HepG2 (cell line): ENCODE results near the gene PLXNB2. TPM values are rescaled to one million over a fixed set of nuclear protein-coding genes. Genes with fewer than 3 reads are reported as not detected.

ENCODE experiments used
- ATAC-seq: fragments of 200-7000 bp; cut with Tn5 transposase; 3 replicates; pipeline ENCODE4 v1.9.1; 2020; ENCODE audit warnings: mild to moderate bottlenecking, moderate library complexity
- BruUV-seq: library from RNA; stranded (reverse); fragments of 400-500 nt; replicated peaks from 2 replicates; lab custom pipeline; 2021; lab: Mats Ljungman, UMichigan
- CTCF ChIA-PET: fragments of 300-600 bp; formaldehyde crosslinking; extraction: SDS; loops from one replicate; lab custom pipeline; 2021; ENCODE audit warnings: low total read pairs, inconsistent platforms, low intra/inter-chr PET ratio; lab: Yijun Ruan, JAX
- POLR2A ChIA-PET: fragments of 350-600 bp; sonication (Branson Sonifier 250); formaldehyde crosslinking; loops from one replicate; lab custom pipeline; 2020; ENCODE audit warnings: antibody characterized with exemption, inconsistent platforms; lab: Yijun Ruan, JAX
- DNase-seq: peaks from one replicate; pipeline ENCODE4 v3.0.0-alpha.2; 2015; ENCODE audit warnings: low spot score
- FAIRE-seq: peaks from 3 replicates; lab custom pipeline; 2011; peaks lifted over from hg19 to GRCh38; lab: Jason Lieb, UNC
- H2AFZ ChIP-seq: one replicate; pipeline ENCODE4 v1.6.1; 2011; ENCODE audit warnings: low read length, inconsistent platforms
- H3K27ac ChIP-seq: fragments of 300-600 bp; 3 replicates; pipeline ENCODE4 v1.8.0; 2011; ENCODE audit warnings: mixed run types, mild to moderate bottlenecking, mixed read lengths, low read length, inconsistent platforms; ENCODE audit not compliant: insufficient read depth; ENCODE audit errors: extremely low read length
- H3K27me3 ChIP-seq, 2 experiments: fragments of 200-600 bp in 1 of 2; 2 replicates in 1 of 2; 3 replicates in 1 of 2; pipeline versions ENCODE4 v1.6.0 to v1.8.0; 2011; ENCODE audit warnings: low read length in 2 of 2, mild to moderate bottlenecking in 2 of 2, moderate library complexity in 2 of 2, inconsistent platforms in 1 of 2; ENCODE audit not compliant: insufficient read depth in 2 of 2, control insufficient read depth in 1 of 2
- H3K36me3 ChIP-seq, 2 experiments: fragments of 200-600 bp in 1 of 2; replicated peaks in 1 of 2; 2 replicates in 1 of 2; 3 replicates in 1 of 2; pipeline versions ENCODE4 v1.5.1 to v1.8.0; 2011; ENCODE audit warnings: low read length in 2 of 2, inconsistent platforms in 1 of 2; ENCODE audit not compliant: insufficient read depth in 2 of 2, control insufficient read depth in 1 of 2
- H3K4me1 ChIP-seq: 2 replicates; pipeline ENCODE4 v1.5.1; 2012; ENCODE audit warnings: low read length, inconsistent platforms; ENCODE audit not compliant: insufficient read depth
- H3K4me2 ChIP-seq: 2 replicates; pipeline ENCODE4 v1.6.0; 2011; ENCODE audit warnings: low read depth, low read length, inconsistent platforms
- H3K4me3 ChIP-seq, 3 experiments: fragments of 200-600 bp in 1 of 3; sonication (generic), shearing (Covaris generic) in 1 of 3; replicated peaks in 1 of 3; 2 replicates each; pipeline ENCODE4 v1.5.1; 2011 to 2016; ENCODE audit warnings: low read length in 3 of 3, inconsistent platforms in 2 of 3, low read depth in 2 of 3, mild to moderate bottlenecking in 2 of 3, control low read depth in 1 of 3, mixed read lengths in 1 of 3; ENCODE audit not compliant: insufficient read depth in 1 of 3
- H3K79me2 ChIP-seq: one replicate; pipeline ENCODE4 v1.6.1; 2011; ENCODE audit warnings: low read length, inconsistent platforms; ENCODE audit not compliant: insufficient read depth
- H3K9ac ChIP-seq: 2 replicates; pipeline ENCODE4 v1.6.0; 2011; ENCODE audit warnings: mild to moderate bottlenecking, low read depth, low read length, inconsistent platforms; ENCODE audit not compliant: insufficient read depth
- H3K9me3 ChIP-seq: 2 replicates; pipeline ENCODE4 v1.5.1; 2012; ENCODE audit warnings: mild to moderate bottlenecking, low read length
- H4K20me1 ChIP-seq: 2 replicates; pipeline ENCODE4 v1.6.0; 2011; ENCODE audit warnings: inconsistent platforms, mild to moderate bottlenecking, low read length, moderate library complexity; ENCODE audit not compliant: insufficient read depth
- ASH2L ChIP-seq: fragments of 300-600, 200-600 bp; sonication (generic); IDR thresholded peaks from 2 replicates; pipeline ENCODE4 v1.7.0; 2017; ENCODE audit warnings: low read depth, mild to moderate bottlenecking, moderate library complexity, mixed read lengths, low read length; ENCODE audit not compliant: insufficient read length
- DBP ChIP-seq: sonication (generic); formaldehyde crosslinking; IDR thresholded peaks from 2 replicates; pipeline ENCODE4 v1.4.0; 2020; ENCODE audit warnings: missing genetic modification reagents; ENCODE audit errors: not compliant biosample characterization
- FOXA1 ChIP-seq, 2 experiments: fragments of 450-650 bp in 1 of 2; sonication (generic) in 1 of 2; formaldehyde crosslinking in 1 of 2; IDR thresholded peaks; 2 replicates each; pipeline versions ENCODE4 v1.4.0 to v1.6.1; 2016 to 2020; ENCODE audit warnings: missing genetic modification reagents in 1 of 2
- HOXA3 ChIP-seq: sonication (generic); formaldehyde crosslinking; IDR thresholded peaks from 2 replicates; pipeline ENCODE4 v1.5.0; 2020; ENCODE audit warnings: missing genetic modification reagents
- MBNL3 ChIP-seq: fragments of 250-450 bp; sonication (Bioruptor Pico); conservative IDR thresholded peaks from 2 replicates; pipeline ENCODE4 v1.8.0; 2022; ENCODE audit warnings: mild to moderate bottlenecking, inconsistent platforms
- POLR2A ChIP-seq, 2 experiments: IDR thresholded peaks; 2 replicates each; pipeline ENCODE4 v1.6.1; 2011; ENCODE audit warnings: low read depth in 2 of 2, low read length in 2 of 2, mild to moderate bottlenecking in 1 of 2, moderate library complexity in 1 of 2; ENCODE audit not compliant: insufficient read depth in 1 of 2
- RBFOX2 ChIP-seq: fragments of 200-400 bp; formaldehyde crosslinking; IDR thresholded peaks from 2 replicates; pipeline ENCODE4 v1.6.1; 2017; ENCODE audit warnings: low read depth, mild to moderate bottlenecking, low read length
- ZNF251 ChIP-seq: sonication (generic); formaldehyde crosslinking; IDR thresholded peaks from 2 replicates; pipeline ENCODE4 v1.9.0; 2021; ENCODE audit warnings: mild to moderate bottlenecking, missing genetic modification reagents
- ZNF503 ChIP-seq: sonication (generic); formaldehyde crosslinking; IDR thresholded peaks from 2 replicates; pipeline ENCODE4 v1.4.0; 2020; ENCODE audit warnings: missing genetic modification reagents
- ZNF772 ChIP-seq: sonication (generic); formaldehyde crosslinking; IDR thresholded peaks from 2 replicates; pipeline ENCODE4 v1.5.0; 2020; ENCODE audit warnings: mild to moderate bottlenecking, missing genetic modification reagents
- ZNF790 ChIP-seq: sonication (generic); formaldehyde crosslinking; IDR thresholded peaks from 2 replicates; pipeline ENCODE4 v1.8.0; 2022; ENCODE audit warnings: missing genetic modification reagents, mild to moderate bottlenecking, borderline replicate concordance
- WGBS: methylation state at CpG from one replicate; pipeline ENCODE4 v1.1.6; 2017; ENCODE audit warnings: low lambda C conversion rate; 5-methylcytosine and 5-hydroxymethylcytosine counted together
- in situ Hi-C: cut with HindIII; loops from 2 replicates; pipeline ENCODE4 v1.10.0; 2017; ENCODE audit warnings: low pct_unique_long_range_greater_than_20kb; ENCODE audit not compliant: extremely low pct_ligation_motif_present
- intact Hi-C: fragments of 100-400 bp; cut with micrococcal nuclease; formaldehyde crosslinking; loops from one replicate; pipeline ENCODE4 v1.10.0; 2022; ENCODE audit not compliant: unreplicated experiment
- polyA plus RNA-seq, 8 experiments: library from polyadenylated mRNA; depleted of rRNA in 3 of 8; stranded (reverse) in 7 of 8; unstranded in 1 of 8; fragments of >200 nt; fragmentation: Illumina TruSeq in 4 of 8; extraction: Trizol in 4 of 8; gene quantifications; 2 replicates each; pipeline versions ENCODE4 v1.2.1 to v1.2.3, GENCODE V29; 2011 to 2016; ENCODE audit warnings: low read depth in 4 of 8, missing spikeins in 1 of 8, mixed read lengths in 1 of 8; ENCODE audit not compliant: insufficient read depth in 1 of 8
- total RNA-seq, 5 experiments: library from RNA; depleted of rRNA; stranded (reverse); fragments of >200 nt; fragmentation: Illumina TruSeq; extraction: Trizol; gene quantifications; 2 replicates each; pipeline ENCODE4 v1.2.3, GENCODE V29; 2016; ENCODE audit warnings: low read depth in 1 of 5

PLXNB2 gene
- total and polyA plus RNA-seq, 2 of the 13 experiments (the other 11 are each of a cell fraction or from before 2014, with no cell fraction given), result 32.6 to 68.9 TPM

- Histone ChIP-seq H3K36me3 (peaks cover 2 to 9% of the 10 kb centered on the region in 2 experiments; a peak in 2 of 5 replicates), H3K4me3 (peak overlapping the region in 2 of 3 experiments; percentile 89 to 98; a peak in 2 of 6 replicates), H3K9ac (peak overlapping the region; percentile 85), H3K27me3 (no peaks in the 10 kb centered on the region; a peak in 1 of 5 replicates), H4K20me1 (peaks cover 12% of the 10 kb centered on the region), H3K4me2 (peak overlapping the region; percentile 89), H3K4me1 (peaks cover 42% of the 10 kb centered on the region), H2AFZ (no peak overlapping the region), H3K27ac (no peak overlapping the region), H3K79me2 (peaks cover 36% of the 10 kb centered on the region), H3K9me3 (no peaks in the 10 kb centered on the region)
- peak; percentile 17 for ATAC-seq
- CTCF ChIA-PET, result no interaction called here
- in situ Hi-C loops, result no loop called here
- intact Hi-C loops, result no loop called here
- DNase-seq, result peak; percentile 39
- 90% methylated on average over 12 of the region's 20 CpGs for WGBS
- POLR2A ChIA-PET, result interaction anchor here (1.2 kb wide), 1 partner anchor 47 kb away, joined by 3 read pairs; no protein-coding TSS in a partner anchor
- FAIRE-seq, result no peak
- TF ChIP-seq ZNF251 (CRISPR knock-in tag), result no peak
- TF ChIP-seq POLR2A (IDR thresholded peaks at IDR 0.05; ENCODE audit: insufficient read depth in 1 of 2, low read depth in 2 of 2, low read length in 2 of 2), result peak in 1 of 2 experiments; percentile 2; a peak in 1 of 4 replicates
- no peak for TF ChIP-seq FOXA1 (IDR thresholded peaks at IDR 0.05)
- peak; percentile 78 for TF ChIP-seq FOXA1 (CRISPR knock-in tag; IDR thresholded peaks at IDR 0.05)
- BruUV-seq, result no TSS peak
Observed at GRCh38 chr22:50246242-50247175, 60.9 kb downstream of the PLXNB2 start.

GRCh38 chr22:50245214-50246072 is 62.0 kb downstream of the PLXNB2 start:
- 1% methylated on average over 19 of the region's 53 CpGs for WGBS
- Histone ChIP-seq H3K9me3 (no peaks in the 10 kb centered on the region), H4K20me1 (peaks cover 12% of the 10 kb centered on the region), H3K4me3 (peak overlapping the region; percentile 77 to 98 (median 89)), H3K9ac (peak overlapping the region; percentile 85), H3K27ac (peak overlapping the region; percentile 77), H2AFZ (no peak overlapping the region), H3K4me1 (peaks cover 42% of the 10 kb centered on the region), H3K4me2 (peak overlapping the region; percentile 89), H3K27me3 (no peaks in the 10 kb centered on the region; a peak in 1 of 5 replicates), H3K79me2 (peaks cover 42% of the 10 kb centered on the region), H3K36me3 (peaks cover 2 to 10% of the 10 kb centered on the region in 2 experiments; a peak in 3 of 5 replicates)
- ChIA-PET POLR2A (interaction anchor here (1.2 kb wide), 1 partner anchor 48 kb away, joined by 3 read pairs; no protein-coding TSS in a partner anchor), CTCF (no interaction called here)
- BruUV-seq, result TSS peak; percentile 59
- FAIRE-seq (no peak), ATAC-seq (peak; percentile 10), DNase-seq (no peak)
- in situ Hi-C loops, result no loop called here
- intact Hi-C loops, result loop anchor here (2.0 kb wide), 1 partner anchor 97 kb away; the partner anchor contains the start of gene PPP6R2
- TF ChIP-seq ZNF790 (CRISPR knock-in tag) (peak; percentile 33; the same call in 1 of the 2 replicates), HOXA3 (CRISPR knock-in tag) (no peak), ZNF772 (CRISPR knock-in tag) (no peak), ASH2L (no peak), DBP (CRISPR knock-in tag) (no peak), MBNL3 (CRISPR knock-in tag) (no peak), ZNF503 (no peak), RBFOX2 (peak; percentile 77)
